GM23248 (cell line): ENCODE measurements around the gene GALNT16. TPM values are rescaled to one million over a fixed set of nuclear protein-coding genes. Genes with fewer than 3 reads are reported as not detected.

ENCODE experiments used
- DNase-seq: peaks from one replicate; pipeline ENCODE4 v3.0.0-alpha.2; 2015
- H2AFZ ChIP-seq: fragments of 200-600 bp; sonication (generic); 2 replicates; pipeline ENCODE4 v1.6.1; 2016; ENCODE audit warnings: antibody characterized with exemption
- H3F3A ChIP-seq: fragments of 200-600 bp; sonication (generic); 2 replicates; pipeline ENCODE4 v1.6.1; 2016; ENCODE audit warnings: mild to moderate bottlenecking, antibody characterized with exemption, mixed run types; ENCODE audit not compliant: insufficient read depth
- H3K27ac ChIP-seq: fragments of 200-600 bp; sonication (generic); 2 replicates; pipeline ENCODE4 v1.5.1; 2016; ENCODE audit warnings: mild to moderate bottlenecking
- H3K27me3 ChIP-seq: fragments of 200-600 bp; sonication (generic); replicated peaks from 2 replicates; pipeline ENCODE4 v1.6.1; 2016; ENCODE audit warnings: mild to moderate bottlenecking; ENCODE audit not compliant: insufficient read depth
- H3K36me3 ChIP-seq: fragments of 200-600 bp; sonication (generic); 2 replicates; pipeline ENCODE4 v1.6.1; 2016; ENCODE audit warnings: low read depth, mild to moderate bottlenecking
- H3K4me1 ChIP-seq: fragments of 200-600 bp; sonication (generic); 2 replicates; pipeline ENCODE4 v1.6.1; 2016; ENCODE audit warnings: mild to moderate bottlenecking; ENCODE audit not compliant: insufficient read depth
- H3K4me2 ChIP-seq: fragments of 200-600 bp; sonication (generic); one replicate; pipeline ENCODE4 v1.6.1; 2016; ENCODE audit warnings: mild to moderate bottlenecking; ENCODE audit not compliant: unreplicated experiment
- H3K4me3 ChIP-seq: fragments of 200-600 bp; sonication (generic); 2 replicates; pipeline ENCODE4 v1.5.1; 2016; ENCODE audit warnings: mild to moderate bottlenecking
- H3K79me2 ChIP-seq: fragments of 200-600 bp; sonication (generic); 2 replicates; pipeline ENCODE4 v1.6.1; 2016; ENCODE audit warnings: mild to moderate bottlenecking; ENCODE audit not compliant: insufficient read depth
- H3K9ac ChIP-seq: fragments of 200-600 bp; sonication (generic); 2 replicates; pipeline ENCODE4 v1.6.1; 2016; ENCODE audit warnings: mild to moderate bottlenecking
- H3K9me2 ChIP-seq: fragments of 200-600 bp; sonication (generic); 2 replicates; pipeline ENCODE4 v1.6.1; 2016; ENCODE audit warnings: mixed run types, mild to moderate bottlenecking, moderate library complexity; ENCODE audit not compliant: insufficient read depth
- H3K9me3 ChIP-seq: fragments of 200-600 bp; sonication (generic); one replicate; pipeline ENCODE4 v1.6.1; 2017; ENCODE audit warnings: low read depth
- H4K20me1 ChIP-seq: fragments of 200-600 bp; sonication (generic); 2 replicates; pipeline ENCODE4 v1.6.0; 2016; ENCODE audit not compliant: insufficient read depth
- EZH2 ChIP-seq: fragments of 200-600 bp; sonication (generic); IDR thresholded peaks from 2 replicates; pipeline ENCODE4 v1.6.1; 2018; ENCODE audit warnings: antibody characterized with exemption, mild to moderate bottlenecking; ENCODE audit not compliant: insufficient read depth, poor library complexity, severe bottlenecking
- EZH2phosphoT487 ChIP-seq: fragments of 200-600 bp; sonication (generic); IDR thresholded peaks from 2 replicates; pipeline ENCODE4 v1.6.1; 2018; ENCODE audit warnings: antibody characterized with exemption, moderate library complexity, mild to moderate bottlenecking, low read depth; ENCODE audit not compliant: insufficient read depth
- WGBS, 2 experiments: methylation state at CpG; one replicate each; pipeline ENCODE4 v1.1.6; 2015 to 2017; ENCODE audit warnings: low lambda C conversion rate in 2 of 2, low coverage in 1 of 2; ENCODE audit errors: missing lambda C conversion rate in 2 of 2; 5-methylcytosine and 5-hydroxymethylcytosine counted together
- in situ Hi-C: fragments of 300-500 bp; cut with MboI; formaldehyde crosslinking; loops from 2 replicates; pipeline ENCODE4 v1.15.0; 2020
- polyA plus RNA-seq: library from polyadenylated mRNA; unstranded; fragments of >200 nt; fragmentation: Nextera tagmentation; extraction: Ambion mirVana; gene quantifications from 2 replicates; pipeline ENCODE4 v1.2.1, GENCODE V29; 2016
- total RNA-seq: library from RNA; depleted of rRNA; stranded (reverse); fragments of >200 nt; shearing (Covaris generic); gene quantifications from 2 replicates; pipeline ENCODE4 v1.2.3, GENCODE V29; 2014

The GALNT16 gene
- total and polyA plus RNA-seq, 2 experiments from 2014 or later = 0.59 to 1.4 TPM

- 79 to 83% methylated on average over 9 of the region's 9 CpGs for WGBS, 2 experiments
- Histone ChIP-seq H3K27me3 (no peaks in the 10 kb centered on the region), H3K9ac (no peak overlapping the region), H2AFZ (no peak overlapping the region), H3K36me3 (no peaks in the 10 kb centered on the region), H3K4me1 (no peaks in the 10 kb centered on the region), H3K4me2 (no peak overlapping the region), H3K4me3 (no peak overlapping the region), H3K27ac (no peak overlapping the region), H3K9me3 (no peaks in the 10 kb centered on the region), H3F3A (no peaks in the 10 kb centered on the region), H3K79me2 (no peaks in the 10 kb centered on the region), H3K9me2 (no peaks in the 10 kb centered on the region), H4K20me1 (no peaks in the 10 kb centered on the region)
- in situ Hi-C loops = no loop called here
- DNase-seq = no peak
- no peak for TF ChIP-seq EZH2phosphoT487
Observed at GRCh38 chr14:69280746-69281291, 20.9 kb downstream of the GALNT16 start.

- Histone ChIP-seq H4K20me1 (no peaks in the 10 kb centered on the region), H3K4me3 (no peak overlapping the region), H3K27me3 (no peaks in the 10 kb centered on the region), H3F3A (no peaks in the 10 kb centered on the region), H2AFZ (no peak overlapping the region), H3K79me2 (no peaks in the 10 kb centered on the region), H3K36me3 (no peaks in the 10 kb centered on the region), H3K4me1 (no peaks in the 10 kb centered on the region), H3K9me2 (no peaks in the 10 kb centered on the region), H3K9ac (no peak overlapping the region), H3K4me2 (no peak overlapping the region), H3K9me3 (no peaks in the 10 kb centered on the region), H3K27ac (no peak overlapping the region)
- TF ChIP-seq EZH2 = no peak
- TF ChIP-seq EZH2phosphoT487 = no peak
- in situ Hi-C loops = no loop called here
- DNase-seq = peak; percentile 16
- 62 to 70% methylated on average over 10 of the region's 10 CpGs for WGBS, 2 experiments
Observed at GRCh38 chr14:69281450-69282169, 21.7 kb downstream of the GALNT16 start.

DNA sequence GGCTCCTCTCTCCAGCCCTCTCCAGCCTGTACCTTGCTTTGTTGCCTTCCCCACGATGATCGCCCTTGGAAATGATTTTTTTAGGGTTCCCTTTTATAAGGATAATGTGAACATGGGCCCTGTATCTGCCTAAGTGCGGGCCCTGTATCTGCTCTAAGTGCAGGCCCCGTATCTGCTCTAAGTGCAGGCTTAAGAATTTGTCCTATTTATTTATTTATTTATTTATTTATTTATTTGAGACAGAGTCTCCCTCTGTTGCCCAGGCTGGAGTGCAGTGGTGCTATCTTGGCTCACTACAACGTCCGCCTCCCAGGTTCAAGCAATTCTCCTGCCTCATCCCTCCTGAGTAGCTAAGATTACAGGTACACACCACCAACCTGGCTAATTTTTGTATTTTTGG lies 22.5 kb downstream of the GALNT16 start:
- Histone ChIP-seq H3K27ac (no peak overlapping the region), H4K20me1 (no peaks in the 10 kb centered on the region), H3K4me1 (no peaks in the 10 kb centered on the region), H3K79me2 (no peaks in the 10 kb centered on the region), H3K36me3 (no peaks in the 10 kb centered on the region), H3K4me2 (no peak overlapping the region), H2AFZ (no peak overlapping the region), H3K4me3 (no peak overlapping the region), H3K9ac (no peak overlapping the region), H3K9me2 (no peaks in the 10 kb centered on the region), H3K27me3 (no peaks in the 10 kb centered on the region), H3K9me3 (no peaks in the 10 kb centered on the region), H3F3A (peaks cover 6% of the 10 kb centered on the region; the same call in 1 of the 2 replicates)
- no peak for DNase-seq
- in situ Hi-C loops = no loop called here
- TF ChIP-seq EZH2 (no peak), EZH2phosphoT487 (no peak)
- WGBS, 2 experiments = 93% methylated on average over 6 of the region's 6 CpGs

GRCh38 chr14:69284170-69284569 lies 24.2 kb downstream of the GALNT16 start:
- no peaks in the 10 kb centered on the region for H3K27me3 ChIP-seq
- no peak for DNase-seq
- H4K20me1 ChIP-seq = no peaks in the 10 kb centered on the region
- no peak overlapping the region for H2AFZ ChIP-seq
- H3K27ac ChIP-seq = no peak overlapping the region
- no peaks in the 10 kb centered on the region for H3K9me3 ChIP-seq
- H3K36me3 ChIP-seq = no peaks in the 10 kb centered on the region
- no peaks in the 10 kb centered on the region for H3K79me2 ChIP-seq
- H3K9me2 ChIP-seq = no peaks in the 10 kb centered on the region
- no peak for TF ChIP-seq EZH2phosphoT487
- TF ChIP-seq EZH2 = no peak
- peaks cover 8% of the 10 kb centered on the region; the same call in 1 of the 2 replicates for H3F3A ChIP-seq
- H3K4me2 ChIP-seq = no peak overlapping the region
- H3K4me1 ChIP-seq = peaks cover 5% of the 10 kb centered on the region; the same call in 1 of the 2 replicates
- no peak overlapping the region for H3K9ac ChIP-seq
- WGBS, 2 experiments = 75 to 76% methylated on average over 9 of the region's 9 CpGs
- in situ Hi-C loops = no loop called here
- H3K4me3 ChIP-seq = no peak overlapping the region
